ENCODE results near the gene CNIH3. TPM values are rescaled to one million over a fixed set of nuclear protein-coding genes. Genes with fewer than 3 reads are reported as not detected.

The CNIH3 gene
- 0.76 and 0.98 TPM in 2 replicates for total RNA-seq

DNA sequence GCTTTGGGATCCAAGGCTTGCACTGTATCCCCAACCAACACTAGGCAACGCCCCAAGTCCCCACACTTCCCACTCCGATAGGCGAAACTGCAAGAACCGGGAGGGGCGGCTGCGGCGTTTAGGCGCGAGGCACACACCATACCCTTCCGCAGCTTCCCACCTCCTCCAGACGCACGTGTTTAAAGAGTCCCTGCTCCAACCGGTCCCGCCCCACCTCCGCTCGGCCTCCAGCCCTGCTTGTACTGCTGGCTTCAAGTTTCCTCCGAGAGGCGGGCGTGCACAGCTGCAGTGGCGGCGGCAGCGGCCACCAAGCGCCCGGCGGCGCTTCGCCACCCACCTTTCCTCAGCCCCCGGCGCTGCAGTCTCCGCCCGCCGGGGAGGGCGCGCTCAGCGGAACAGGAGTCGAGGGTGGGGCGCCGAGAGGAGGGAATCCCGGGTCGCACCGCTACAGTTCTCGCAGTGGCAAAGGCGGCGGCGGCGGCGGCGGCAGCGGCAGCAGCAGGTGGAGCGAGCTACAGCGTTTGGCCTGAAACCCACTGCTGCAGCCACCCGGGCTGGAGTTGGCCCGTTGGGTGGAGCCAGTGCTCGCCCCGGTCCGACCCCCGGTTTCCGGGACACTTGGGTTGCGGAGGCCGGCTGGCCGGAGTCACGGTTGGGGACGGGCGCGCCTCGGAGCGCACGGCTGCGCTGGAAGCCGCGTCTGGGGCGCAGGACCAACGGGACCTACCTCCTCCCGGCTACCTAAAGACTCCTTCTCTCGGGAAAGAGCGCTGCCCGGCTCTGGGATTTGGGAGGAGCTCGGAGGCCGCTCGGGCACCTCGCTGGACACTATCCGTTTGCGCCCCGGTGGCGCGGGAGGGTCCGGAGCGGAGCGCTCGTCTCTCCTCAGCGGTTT is at the start of gene CNIH3:
Gene CNIH3 (plus strand): TSS at position 457 of the 895 bp plus-strand sequence. CDS start 858 bp downstream, outside the sequence.

Other genes with a start within 250 kb of the CNIH3 start
- 73.2 and 80.1 TPM in 2 replicates for gene WDR26, start 181.5 kb upstream of the CNIH3 start, total RNA-seq